COLO829 (cell line): ENCODE data around the gene DENND1A.
"Not testable (repeated sequence)": the region's sequence is repeated elsewhere in the genome, so short reads cannot be mapped to it uniquely, and the experiment has no call there.

ENCODE experiments used
- DNase-seq: peaks from one replicate; pipeline ENCODE4 v3.0.0; 2012; ENCODE audit warnings: low spot score

The DENND1A gene

GRCh38 chr9:123652416-123652815 lies 277.5 kb downstream of the DENND1A start:
- no peak for DNase-seq

GRCh38 chr9:123651871-123652270 lies 278.1 kb downstream of the DENND1A start:
- no peak for DNase-seq

- DNase-seq, result no peak
Observed at GRCh38 chr9:123651273-123651672, 278.7 kb downstream of the DENND1A start.

DNA sequence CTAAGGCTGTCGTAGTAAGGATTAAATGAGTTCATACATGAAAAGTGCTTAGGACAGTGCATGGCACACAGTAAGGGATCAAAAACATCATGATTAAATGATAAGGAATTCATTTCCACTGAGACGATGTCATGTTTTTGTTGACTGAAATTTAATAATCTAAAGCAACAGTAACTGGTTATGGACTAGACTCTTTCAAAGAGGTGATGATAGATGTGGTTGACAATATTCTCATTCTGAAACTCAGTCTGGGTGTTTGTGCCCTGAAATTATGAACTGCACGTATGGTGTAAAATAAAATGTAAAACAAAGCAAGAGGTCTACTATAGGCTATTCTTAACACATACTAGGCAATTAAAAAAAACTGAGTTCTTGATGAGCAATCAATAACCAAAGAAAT lies 280.0 kb downstream of the DENND1A start:
- no peak for DNase-seq

GRCh38 chr9:123647145-123647544 lies 282.8 kb downstream of the DENND1A start:
- DNase-seq, result no peak

DNA sequence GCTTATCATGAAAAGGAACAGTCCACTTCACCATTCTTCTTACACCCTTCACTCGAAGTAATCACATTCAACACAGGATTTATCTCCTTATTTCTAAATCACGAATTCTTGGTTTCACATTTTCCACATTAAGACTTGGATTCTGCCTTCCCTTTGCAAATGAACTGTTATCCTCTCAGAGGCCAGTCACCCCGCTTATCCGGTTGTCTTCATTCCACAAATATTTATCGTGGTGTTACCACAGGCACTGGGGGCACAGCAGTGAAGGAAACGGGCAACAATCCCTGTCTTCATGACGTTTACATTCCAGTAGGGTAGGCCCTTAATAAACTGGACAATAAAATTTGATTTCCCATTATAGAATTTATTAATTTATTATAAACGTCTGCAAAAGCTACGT lies 284.2 kb downstream of the DENND1A start:
- no peak for DNase-seq

GRCh38 chr9:123645126-123645525 lies 284.8 kb downstream of the DENND1A start:
- DNase-seq, result no peak

GRCh38 chr9:123643518-123643917 lies 286.4 kb downstream of the DENND1A start:
- no peak for DNase-seq

DNA sequence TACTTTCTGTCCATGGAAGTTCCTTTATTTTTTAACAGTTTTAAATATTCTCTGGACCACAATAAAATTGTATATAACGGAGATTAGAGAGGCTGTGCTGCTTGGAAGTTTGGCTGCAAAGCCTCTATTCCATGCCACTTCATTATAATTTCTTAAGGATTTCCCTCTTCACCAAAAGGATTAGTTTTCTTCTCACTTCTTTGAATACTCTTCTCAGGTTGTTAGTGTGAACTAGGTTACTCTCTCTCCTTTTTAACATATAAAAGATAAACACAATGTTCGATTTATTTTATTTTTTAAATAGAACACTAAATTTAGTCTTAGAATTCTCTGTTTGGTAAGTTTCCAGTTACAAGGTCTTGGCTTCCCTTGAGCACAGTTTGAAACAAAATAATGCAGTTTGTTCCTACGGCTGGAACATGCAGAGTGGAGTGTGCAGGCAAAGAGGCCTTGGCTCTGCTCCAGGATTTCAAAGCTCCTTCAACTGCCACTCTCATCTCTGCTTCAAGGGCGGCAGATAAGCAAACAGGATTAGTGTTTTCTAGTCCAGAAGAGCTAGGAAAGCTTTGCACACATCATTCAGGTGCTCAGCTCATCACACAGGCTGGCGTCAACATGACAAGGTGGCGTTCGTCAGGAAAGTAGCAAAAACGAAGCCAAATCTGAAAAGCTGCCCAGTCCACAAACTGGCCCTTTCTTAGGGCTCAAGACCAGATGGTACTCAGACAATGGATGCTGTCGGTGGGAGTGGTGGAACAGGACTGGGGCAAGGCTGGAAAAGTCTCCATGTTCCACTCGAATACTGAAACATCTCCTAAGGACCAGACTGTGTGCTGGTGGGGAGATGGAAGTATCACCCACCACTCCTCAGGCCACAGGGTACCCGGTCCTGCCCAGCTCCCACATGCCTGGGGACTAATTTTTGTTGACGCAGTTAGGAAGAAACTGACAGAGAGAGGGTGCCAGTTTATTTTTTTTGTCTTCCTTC lies 287.3 kb downstream of the DENND1A start:
- DNase-seq, result no peak

GRCh38 chr9:123640792-123641222 lies 289.1 kb downstream of the DENND1A start:
- DNase-seq, result no peak

GRCh38 chr9:123639743-123640142 lies 290.2 kb downstream of the DENND1A start:
- no peak for DNase-seq

GRCh38 chr9:123637945-123638634 lies 291.8 kb downstream of the DENND1A start:
- no peak for DNase-seq

DNA sequence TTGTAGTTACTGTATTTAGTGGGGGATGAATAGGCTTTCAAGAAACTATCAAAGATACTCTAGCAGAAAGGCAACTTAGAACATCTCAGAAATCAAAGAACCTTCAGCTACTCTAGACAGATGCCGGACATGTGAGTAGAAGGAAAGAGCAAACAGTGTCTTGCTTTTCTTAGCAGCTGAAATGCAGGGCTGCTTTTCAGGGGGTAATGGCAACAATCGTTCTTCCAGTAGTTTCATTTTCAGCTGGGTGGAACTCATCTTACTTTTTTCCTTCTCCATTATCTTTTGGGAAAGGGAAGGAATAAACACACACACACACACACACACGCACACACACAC lies 292.4 kb downstream of the DENND1A start:
- DNase-seq, result no peak

DNA sequence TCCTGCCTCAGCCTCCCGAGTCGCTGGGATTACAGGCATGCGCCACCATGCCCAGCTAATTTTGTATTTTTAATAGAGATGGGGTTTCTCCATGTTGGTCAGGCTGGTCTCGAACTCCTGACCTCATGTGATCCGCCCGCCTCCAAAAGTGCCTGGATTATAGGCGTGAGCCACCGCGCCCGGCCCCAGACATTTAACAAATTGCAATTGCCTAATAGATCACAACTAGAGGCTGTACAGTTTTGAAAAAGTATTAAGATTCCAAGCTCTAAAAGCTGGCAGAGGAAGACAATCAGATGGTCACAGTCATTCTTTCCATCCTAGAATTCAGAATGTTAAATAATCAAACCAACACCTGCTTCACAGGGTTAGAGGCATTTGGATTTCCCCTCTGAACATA lies 293.1 kb downstream of the DENND1A start:
- not testable (repeated sequence) for DNase-seq

GRCh38 chr9:123631862-123632261 lies 298.1 kb downstream of the DENND1A start:
- DNase-seq, result no peak

- no peak for DNase-seq
Observed at GRCh38 chr9:123630233-123630632, 299.7 kb downstream of the DENND1A start.

DNA sequence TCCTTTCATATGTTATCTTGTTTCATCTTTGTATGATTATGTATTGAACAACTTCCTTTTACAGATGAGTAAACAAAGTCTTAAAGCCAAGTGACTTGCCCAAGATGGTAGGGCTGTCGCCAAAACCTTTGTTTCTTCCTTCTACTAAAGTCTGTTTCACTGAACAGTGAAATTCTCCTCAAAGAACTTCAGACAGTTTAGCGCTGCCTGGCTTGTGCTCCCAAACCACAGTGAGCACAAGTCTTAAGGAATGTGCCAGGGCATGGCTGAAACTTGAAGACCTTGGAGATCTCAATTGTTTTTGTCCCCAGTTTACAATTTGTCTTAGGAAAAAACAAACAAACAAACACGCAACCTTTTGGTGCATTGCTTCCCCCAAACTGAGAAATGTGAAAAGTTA lies 300.4 kb downstream of the DENND1A start:
- DNase-seq, result no peak

DNA sequence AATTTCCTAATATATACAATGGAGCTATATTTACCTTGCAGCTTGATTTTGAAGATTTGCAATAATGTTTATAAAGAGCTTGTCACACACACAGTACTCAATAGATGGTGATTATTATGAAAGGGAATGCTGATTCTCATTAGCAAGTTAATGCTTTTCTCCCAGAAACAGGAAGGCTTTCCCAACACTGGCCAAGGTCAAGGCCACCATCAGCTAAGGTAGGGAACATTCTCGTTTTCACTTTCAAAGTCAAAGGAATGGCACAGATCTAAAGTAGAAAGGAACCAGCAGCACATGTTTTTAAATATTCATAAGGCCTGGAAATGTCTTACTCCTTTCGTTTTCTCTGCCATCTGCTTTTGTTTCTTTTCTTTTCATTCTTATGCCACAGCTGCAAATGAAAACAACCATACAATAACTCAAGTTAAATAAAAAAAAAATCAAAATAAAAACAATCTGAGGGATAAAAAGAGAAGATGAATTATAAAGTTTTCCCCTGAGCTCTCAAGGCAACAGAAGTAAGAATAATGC lies 307.1 kb downstream of the DENND1A start:
- DNase-seq, result no peak

DNA sequence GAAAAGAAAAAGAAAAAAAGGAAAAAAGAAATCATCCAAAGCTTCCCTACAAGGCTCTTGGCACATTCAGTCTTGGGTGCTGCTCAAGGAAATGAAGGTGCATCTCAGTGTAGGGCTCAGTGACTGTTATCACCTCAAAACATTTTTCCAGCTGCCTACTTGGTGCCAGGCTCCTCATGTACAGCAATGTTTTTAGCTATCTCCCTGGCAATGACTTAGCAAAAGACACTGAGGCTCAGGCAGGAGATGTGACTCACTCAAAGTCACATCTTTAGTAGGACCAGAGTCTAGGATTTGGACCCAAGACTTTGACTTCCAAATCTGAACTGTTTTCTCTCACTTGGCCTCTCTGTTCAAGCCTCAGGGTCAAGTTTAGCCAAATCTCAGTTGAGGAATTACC lies 309.7 kb downstream of the DENND1A start:
- DNase-seq, result no peak

GRCh38 chr9:123617952-123618678 lies 311.8 kb downstream of the DENND1A start:
- no peak for DNase-seq

- DNase-seq, result no peak
Observed at GRCh38 chr9:123617286-123617685, 312.6 kb downstream of the DENND1A start.

DNA sequence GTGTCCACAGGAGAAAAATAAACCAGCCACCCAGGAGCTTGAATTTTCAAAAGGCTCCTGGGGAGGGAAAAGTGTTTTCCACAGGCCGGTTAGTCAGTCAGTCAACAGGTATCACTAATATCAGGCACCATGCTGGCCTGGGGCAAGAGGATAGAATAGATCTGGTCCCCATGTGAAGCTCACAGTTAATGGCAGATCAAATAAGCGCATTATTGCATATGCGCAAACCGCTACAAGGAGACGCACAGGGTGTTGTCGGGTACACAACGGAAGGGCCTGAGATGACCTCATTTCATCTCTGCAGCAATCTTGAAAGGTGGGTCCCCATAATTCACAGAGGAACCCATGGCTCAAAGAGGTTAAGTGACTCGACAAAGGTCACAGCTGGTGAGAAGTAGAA lies 313.2 kb downstream of the DENND1A start:
- no peak for DNase-seq
